Amniotic epithelial cell (primary cell): ENCODE measurements around the gene GOLGA6D.
"Not testable (repeated sequence)": the region's sequence is repeated elsewhere in the genome, so short reads cannot be mapped to it uniquely, and the experiment has no call there.

Experiments used
- DNase-seq: peaks from one replicate; pipeline ENCODE4 v3.0.0-alpha.2; 2010; ENCODE audit warnings: low read depth

The GOLGA6D gene

GRCh38 chr15:75282572-75282971 lies at the start of gene GOLGA6D:
GOLGA6D (plus strand) TSS chr15:75282835; CDS start chr15:75282876, 41 bp downstream.
- DNase-seq = not testable (repeated sequence)

GRCh38 chr15:75233504-75234190 lies 49.0 kb upstream of the GOLGA6D start:
- DNase-seq = no peak

- DNase-seq = no peak
These were observed 48.3 kb upstream of the GOLGA6D start for GRCh38 chr15:75234191-75234810.

- no peak for DNase-seq
These were observed 47.5 kb upstream of the GOLGA6D start for GRCh38 chr15:75235051-75235673.

GRCh38 chr15:75235760-75236729 lies 46.6 kb upstream of the GOLGA6D start:
- DNase-seq = no peak

GRCh38 chr15:75237316-75237982 lies 45.2 kb upstream of the GOLGA6D start:
- DNase-seq = no peak

- no peak for DNase-seq
These were observed 44.5 kb upstream of the GOLGA6D start for GRCh38 chr15:75238150-75238549.

GRCh38 chr15:75245741-75246140 lies 36.9 kb upstream of the GOLGA6D start:
- not testable (repeated sequence) for DNase-seq

- not testable (repeated sequence) for DNase-seq
These were observed 33.6 kb upstream of the GOLGA6D start for GRCh38 chr15:75248991-75249390.

- DNase-seq = no peak
These were observed 32.9 kb upstream of the GOLGA6D start for GRCh38 chr15:75249726-75250125.

- not testable (repeated sequence) for DNase-seq
These were observed 31.3 kb upstream of the GOLGA6D start for GRCh38 chr15:75251343-75251742.

- DNase-seq = not testable (repeated sequence)
These were observed 30.4 kb upstream of the GOLGA6D start for GRCh38 chr15:75252285-75252684.

GRCh38 chr15:75258034-75258433 lies 24.6 kb upstream of the GOLGA6D start, which contains the start of gene GOLGA6C:
GOLGA6C (plus strand) TSS chr15:75258334; CDS start chr15:75258599, 265 bp downstream.
- DNase-seq = not testable (repeated sequence)

- not testable (repeated sequence) for DNase-seq
These were observed 23.9 kb upstream of the GOLGA6D start for GRCh38 chr15:75258620-75259343.

- not testable (repeated sequence) for DNase-seq
These were observed 22.8 kb upstream of the GOLGA6D start for GRCh38 chr15:75259873-75260272.

- not testable (repeated sequence) for DNase-seq
These were observed 8.8 kb upstream of the GOLGA6D start for GRCh38 chr15:75273751-75274359.

- DNase-seq = peak; percentile 20
These were observed 8.0 kb upstream of the GOLGA6D start for GRCh38 chr15:75274509-75275107.

GRCh38 chr15:75275617-75276016 lies 7.0 kb upstream of the GOLGA6D start:
- DNase-seq = not testable (repeated sequence)

GRCh38 chr15:75278497-75278896 lies 4.1 kb upstream of the GOLGA6D start:
- not testable (repeated sequence) for DNase-seq

GRCh38 chr15:75284152-75284551 lies 1.5 kb downstream of the GOLGA6D start:
- not testable (repeated sequence) for DNase-seq
